Measurements from ENCODE around the gene LENG1.

Gene LENG1

DNA sequence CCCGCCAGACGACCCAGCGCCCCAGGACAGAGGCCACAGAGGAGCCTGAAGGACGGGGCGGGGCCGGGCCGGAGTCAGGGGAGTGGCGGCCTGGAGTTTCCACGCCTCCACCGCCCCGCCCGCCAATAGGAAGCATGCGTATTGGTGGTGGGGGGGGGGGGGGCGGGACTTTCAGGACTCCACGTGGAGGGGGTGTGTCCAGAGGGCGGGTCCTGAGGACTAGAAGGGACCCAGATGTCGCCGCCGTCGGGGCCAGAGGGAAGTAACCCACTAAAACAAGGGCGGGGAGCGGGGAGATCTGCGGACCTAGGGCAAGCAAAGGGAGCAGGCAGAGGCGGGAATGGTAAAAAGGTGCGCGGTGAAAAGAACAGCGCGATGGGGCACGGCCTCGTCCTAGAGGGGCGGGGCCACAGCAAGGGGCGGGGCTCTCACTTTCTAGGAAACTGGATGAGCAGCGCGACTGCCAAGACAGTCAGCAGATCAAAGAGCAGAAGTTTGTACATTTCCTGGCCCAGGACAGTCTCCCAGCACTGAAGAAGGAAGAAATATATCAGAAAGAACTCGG, 2.8 kb upstream of the LENG1 start:
- no peak for DNase-seq

DNA sequence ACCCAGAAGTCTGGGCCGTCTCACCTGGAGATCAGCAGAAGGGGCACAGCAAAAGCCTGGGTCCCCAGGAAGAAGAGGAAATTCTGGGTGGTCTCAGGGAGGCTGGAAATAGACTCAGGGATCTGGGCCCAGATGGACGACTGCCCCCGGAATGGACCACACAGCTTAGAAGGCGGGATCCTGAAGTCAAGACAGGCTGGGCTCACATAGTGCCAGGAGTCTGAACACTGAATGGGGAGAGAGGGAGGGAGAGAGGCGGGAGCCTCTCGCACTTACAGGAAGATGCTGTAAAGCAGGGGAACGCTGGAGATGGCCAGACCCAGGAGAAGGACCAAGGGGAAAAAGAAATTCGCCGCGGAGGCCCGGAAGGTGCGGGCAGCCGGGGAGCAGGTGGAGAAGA, 1.3 kb upstream of the LENG1 start:
- DNase-seq, result no peak

DNA sequence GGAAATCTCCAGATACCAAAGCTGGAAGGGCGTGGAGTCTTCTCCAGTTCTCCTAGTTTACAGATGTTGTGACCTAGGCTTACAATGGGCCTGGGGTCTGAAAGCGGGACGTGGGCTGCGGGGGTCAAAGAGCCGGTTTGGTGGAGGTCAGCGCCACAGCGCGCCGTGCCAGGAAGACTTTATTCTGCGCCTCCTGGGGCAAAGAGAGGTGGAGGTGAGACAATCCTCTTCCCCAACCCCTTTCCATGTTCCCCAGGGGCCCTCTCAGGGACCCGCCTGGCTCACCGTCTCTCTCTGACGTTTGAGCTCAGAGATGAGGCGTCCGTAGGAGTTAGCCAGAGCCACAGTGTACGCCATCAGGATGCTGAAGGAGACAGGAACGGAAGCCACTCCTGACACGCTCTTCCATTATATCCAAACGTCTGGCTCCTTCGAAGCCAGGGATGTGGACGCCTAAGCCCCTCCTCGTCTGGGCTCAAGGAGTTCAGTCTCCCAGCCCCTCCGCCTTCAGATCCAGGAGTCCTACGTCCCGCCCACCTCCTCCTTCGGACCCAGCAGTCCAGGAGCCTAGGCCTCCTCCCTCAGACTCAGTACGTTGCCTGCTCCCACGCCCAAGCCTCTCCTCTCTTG, 776 bp upstream of the LENG1 start:
- no peak for DNase-seq

DNA sequence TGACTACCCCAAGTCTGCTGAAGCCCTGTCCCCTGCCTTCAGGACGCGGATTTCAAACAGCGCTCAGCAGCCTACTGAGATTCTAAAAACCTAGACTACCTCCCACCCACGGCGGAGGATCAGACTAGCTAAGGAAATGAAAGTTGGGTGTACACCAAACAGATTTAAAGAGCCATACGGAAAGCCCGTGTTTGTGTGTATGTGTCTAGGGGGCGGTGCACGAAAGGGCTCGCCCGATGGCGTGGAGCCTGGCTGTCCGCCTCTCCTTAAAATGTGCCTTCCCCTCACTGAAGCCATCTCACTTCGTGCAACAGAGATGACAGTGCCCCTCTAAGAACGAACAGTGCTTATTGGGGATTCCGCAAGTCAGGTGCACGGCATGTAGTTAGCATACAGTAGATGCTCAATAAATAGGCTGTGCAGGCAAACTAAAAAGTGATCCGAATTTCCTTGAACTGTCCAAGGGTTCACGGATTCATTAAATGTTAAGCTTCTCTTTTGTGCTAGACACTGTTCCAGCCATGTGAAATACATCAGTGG, 639 bp downstream of the LENG1 start:
- no peak for DNase-seq

DNA sequence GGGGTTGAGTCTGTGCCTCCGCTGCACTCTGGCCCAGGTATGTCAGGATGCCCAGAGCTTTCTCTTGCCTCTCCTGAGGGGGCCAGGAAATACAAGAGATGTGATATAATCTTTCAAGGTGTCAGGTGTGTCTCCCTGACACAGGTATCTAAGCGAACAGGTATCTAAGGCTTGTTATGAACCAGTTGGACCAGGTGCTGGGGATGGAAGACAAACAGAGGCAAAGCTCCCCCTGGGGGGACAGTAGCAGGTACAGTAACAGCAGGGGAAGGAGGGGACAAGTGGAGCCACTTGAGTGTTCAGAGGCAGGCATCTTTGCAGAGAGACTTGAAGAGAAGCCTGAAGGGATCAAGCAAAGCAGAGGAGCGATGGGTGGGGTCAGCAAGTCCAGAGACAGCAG, 2.6 kb downstream of the LENG1 start:
- no peak for DNase-seq

DNA sequence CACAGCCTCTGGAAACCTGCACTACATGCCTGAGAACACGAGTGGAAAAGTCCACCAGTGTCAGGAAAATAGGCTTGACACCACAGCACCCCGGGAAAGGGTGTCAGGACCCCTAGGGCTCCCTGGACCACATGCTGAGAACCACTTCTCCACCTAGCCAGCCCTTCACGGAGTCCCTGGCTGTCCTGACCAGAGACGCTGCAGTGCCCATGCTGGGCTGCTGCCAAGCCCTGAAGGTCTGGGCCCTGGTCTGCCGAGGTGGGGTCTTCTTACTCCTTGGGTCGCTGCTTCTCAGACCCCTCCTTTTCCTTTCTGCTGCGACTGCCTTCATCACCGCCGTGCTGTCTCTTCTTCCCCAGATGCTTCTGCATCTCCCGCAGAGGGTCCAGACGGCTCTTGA, 3.0 kb downstream of the LENG1 start:
- no peak for DNase-seq

DNA sequence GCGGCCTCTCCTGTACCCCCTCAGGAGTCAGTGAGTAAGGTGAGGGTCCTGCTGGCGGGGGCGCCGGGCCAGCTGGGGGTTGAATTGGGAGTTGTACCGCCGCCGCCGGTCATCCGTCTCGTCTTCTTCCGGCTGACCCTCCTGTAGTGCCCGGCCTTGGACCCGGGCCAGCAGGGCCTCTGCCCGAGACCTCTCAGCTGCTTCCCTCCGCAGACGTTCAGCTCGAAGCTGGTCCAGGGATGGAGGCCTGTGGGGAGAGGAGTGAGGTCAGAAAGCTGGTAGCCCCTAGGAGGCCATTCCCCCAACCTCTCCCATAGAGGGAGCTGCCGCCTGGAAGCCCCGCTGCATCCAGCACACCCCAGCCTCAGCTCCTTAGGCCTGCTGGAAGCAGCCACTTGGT, 3.8 kb downstream of the LENG1 start:
- DNase-seq, result no peak

DNA sequence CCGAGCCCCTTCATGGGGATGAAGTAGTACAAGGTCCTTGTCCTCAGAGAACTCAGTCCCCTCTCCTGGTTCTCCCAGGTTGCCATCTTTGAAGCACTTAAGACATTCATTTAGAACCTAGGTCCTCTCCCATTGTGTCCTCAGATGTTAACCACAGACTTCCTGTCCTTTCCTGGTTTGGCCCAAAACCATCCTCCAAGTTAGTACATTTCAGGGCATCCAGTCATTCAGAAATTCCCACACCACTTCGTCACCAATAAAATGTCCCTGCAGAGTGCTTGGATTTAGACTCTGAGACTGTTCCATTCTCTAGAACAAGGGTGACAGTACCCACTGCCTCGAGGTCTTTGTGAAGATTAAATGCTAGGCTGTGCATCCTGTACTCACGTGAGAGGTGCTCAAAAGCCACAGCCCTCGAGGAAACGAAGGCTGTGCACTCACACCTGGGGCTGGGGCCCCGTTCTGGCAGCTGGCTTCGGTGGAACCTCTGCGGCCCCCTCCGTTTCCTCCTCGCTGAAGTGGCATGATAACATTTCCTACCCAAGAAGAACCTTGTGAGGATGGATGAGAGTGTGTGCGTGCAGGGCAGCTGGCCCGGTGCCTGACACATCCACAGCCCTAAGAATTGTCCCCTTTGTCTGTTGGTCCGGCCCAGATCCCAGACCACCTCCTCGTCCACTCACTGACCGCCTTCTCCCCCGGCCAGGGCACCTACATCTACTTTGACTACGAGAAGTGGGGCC, 4.7 kb downstream of the LENG1 start:
- DNase-seq, result no peak

DNA sequence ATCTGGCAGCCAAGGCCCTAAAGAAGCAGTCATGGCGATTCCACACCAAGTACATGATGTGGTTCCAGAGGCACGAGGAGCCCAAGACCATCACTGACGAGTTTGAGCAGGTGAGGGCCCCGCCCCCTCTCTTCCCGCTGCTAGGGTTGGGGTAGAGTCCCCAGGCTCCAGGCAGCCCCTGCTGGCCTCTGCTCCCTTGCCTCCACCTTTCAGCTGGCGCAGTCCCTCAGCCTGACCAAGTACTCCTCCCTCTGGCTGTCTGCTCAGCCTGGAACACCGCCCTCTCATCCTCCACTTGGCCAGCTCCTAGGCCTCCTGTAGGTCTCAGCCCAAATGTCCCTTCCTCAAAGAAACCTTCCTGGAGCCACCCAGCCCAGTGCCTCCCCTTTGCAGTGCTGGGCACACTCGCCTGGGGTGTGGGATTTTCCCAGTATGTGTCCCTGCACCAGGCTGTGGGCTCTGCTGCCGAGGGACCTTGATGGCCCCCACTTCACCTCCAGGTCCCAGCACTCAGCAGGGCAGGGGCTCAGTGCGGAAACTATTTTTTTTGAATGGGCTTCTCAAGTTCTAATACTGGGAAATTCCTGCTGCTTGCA, 5.7 kb downstream of the LENG1 start:
- no peak for DNase-seq

DNA sequence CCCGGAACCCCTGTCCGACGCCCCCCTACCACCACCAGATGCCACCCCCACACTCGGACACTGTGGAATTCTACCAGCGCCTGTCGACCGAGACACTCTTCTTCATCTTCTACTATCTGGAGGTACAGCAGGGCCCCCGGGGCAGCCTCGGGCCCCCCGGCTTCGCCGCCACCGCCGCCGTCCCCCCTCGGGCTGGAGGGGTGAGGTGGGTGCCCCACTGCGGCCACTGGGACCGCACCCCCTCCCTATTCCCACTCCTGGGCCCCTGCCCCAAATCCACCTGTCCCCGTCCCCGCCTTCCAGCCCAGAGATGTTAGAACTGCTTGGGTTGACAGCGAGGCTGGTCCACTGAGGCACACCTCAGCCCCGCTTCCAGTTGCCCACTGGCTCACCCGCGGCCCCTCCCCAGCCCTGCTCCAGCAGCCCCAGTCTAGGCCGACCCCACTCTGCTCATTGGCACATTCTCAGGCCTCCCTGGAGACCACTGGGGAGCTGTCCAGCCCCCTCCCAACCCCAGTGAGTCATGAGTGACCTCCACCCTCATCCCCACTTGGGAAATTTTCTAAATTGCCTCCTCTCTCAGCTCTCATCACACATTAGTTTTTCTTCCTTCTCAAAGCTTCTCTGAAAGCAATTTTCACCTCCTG, 6.5 kb downstream of the LENG1 start:
- no peak for DNase-seq

DNA sequence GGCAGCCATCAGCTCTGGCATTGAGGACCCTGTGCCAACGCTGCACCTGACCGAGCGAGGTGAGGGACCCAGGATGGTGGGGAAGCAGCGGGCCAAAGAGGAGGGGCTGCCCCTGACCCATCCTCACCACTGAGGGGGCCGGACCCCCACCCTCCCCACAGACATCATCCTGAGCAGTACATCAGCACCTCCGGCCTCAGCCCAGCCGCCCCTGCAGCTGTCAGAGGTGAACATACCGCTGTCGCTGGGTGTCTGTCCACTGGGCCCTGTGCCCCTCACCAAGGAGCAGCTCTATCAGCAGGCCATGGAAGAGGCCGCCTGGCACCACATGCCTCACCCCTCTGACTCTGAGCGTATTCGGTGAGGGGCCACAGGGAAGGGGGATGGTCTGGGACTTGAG, 7.3 kb downstream of the LENG1 start:
- DNase-seq, result no peak

DNA sequence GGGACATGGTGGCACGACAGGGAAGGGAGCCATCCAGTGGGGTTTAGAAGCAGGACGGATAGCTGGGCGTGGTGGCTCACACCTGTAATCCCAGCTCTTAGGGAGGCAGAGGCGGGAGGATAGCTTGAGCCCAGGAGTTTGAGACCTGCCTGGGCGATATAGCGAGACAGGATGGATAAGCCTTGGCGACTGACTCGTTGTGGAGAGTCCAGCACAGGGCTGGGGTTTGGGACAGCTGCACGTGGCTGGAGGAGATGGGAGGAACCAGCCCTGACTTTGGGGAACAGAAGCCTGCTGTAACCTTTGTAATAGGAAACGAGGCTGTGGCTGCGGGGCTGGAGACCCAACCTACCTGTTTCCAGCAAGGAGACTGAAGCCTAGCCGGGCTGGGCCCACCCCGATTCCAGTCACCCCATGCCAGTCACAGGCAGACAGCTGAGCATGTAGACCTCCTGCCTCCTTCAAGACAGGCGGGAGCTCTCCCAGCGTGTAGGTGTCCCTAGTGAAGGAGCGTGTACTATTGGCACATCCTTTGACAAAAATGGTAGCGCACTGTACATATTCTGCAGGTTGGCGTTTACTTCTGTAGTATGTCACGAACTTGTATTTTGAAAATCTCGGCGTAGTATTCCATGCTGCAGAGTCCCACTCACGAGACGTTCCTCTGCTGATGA, 8.0 kb downstream of the LENG1 start:
- no peak for DNase-seq

DNA sequence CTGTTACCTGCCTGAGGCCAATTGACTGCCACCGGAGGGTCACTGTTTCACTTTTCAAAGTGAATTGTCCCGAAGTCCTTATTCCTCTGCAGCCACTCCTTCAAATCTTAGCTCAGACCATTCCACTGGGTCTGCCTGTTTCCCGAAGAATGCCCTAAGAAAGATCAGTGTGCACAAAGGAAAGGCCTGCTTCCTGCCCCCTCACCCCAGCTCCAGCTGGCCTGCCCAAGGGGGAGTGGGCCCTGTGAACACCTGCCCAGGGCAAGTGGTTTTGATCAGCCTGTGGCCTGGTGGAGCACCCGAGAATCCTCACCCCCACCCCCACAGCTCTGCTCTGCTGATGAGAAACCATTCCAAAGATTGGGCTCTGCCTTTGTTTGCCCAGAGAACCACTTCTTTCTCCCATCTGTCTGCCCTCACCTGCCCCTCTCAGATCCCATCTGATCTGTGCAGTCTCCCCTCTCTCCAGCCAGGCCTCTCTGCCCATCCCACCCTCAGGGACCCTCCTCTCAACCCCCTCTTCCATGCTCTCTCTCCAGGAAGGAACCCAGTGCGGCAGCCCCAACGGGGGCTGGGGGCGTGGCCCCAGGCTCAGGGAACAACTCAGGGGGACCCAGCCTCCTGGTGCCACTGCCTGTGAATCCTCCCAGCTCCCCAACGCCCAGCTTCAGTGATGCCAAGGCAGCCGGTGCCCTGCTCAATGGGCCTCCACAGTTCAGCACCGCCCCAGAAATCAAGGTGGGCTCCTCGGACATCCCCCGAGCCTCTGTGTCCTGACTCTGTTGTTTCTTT, 10.3 kb downstream of the LENG1 start:
- no peak for DNase-seq

DNA sequence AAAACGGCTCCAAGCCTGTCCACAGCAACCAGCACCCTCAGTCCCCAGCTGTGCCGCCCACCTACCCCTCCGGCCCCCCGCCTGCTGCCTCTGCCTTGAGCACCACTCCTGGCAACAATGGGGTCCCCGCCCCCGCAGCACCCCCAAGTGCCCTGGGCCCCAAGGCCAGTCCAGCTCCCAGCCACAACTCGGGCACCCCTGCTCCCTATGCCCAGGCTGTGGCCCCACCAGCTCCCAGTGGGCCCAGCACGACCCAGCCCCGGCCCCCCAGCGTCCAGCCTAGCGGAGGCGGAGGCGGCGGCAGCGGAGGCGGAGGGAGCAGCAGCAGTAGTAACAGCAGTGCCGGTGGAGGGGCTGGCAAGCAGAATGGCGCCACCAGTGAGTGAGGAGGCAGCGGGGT, 11.4 kb downstream of the LENG1 start:
- DNase-seq, result no peak

DNA sequence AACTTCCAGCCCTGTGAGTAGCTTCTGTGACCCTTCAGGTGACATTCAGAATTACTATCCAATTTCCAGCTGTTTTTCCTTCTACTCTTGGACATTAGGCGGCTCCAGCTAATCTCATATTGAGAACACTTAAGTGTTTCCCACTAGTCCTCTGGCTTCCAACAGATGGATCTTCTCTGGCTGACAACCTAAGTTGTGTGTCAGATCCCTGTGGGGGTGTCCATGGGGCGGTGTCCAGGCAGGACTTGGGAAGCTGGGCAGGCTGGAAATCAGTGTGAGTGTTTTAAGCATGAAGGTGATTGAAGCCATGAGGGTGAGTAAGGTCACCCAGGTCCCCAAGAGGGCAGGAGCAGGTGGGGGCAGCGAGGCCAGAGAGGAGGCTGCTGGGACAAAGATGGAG, 11.8 kb downstream of the LENG1 start:
- DNase-seq, result no peak

DNA sequence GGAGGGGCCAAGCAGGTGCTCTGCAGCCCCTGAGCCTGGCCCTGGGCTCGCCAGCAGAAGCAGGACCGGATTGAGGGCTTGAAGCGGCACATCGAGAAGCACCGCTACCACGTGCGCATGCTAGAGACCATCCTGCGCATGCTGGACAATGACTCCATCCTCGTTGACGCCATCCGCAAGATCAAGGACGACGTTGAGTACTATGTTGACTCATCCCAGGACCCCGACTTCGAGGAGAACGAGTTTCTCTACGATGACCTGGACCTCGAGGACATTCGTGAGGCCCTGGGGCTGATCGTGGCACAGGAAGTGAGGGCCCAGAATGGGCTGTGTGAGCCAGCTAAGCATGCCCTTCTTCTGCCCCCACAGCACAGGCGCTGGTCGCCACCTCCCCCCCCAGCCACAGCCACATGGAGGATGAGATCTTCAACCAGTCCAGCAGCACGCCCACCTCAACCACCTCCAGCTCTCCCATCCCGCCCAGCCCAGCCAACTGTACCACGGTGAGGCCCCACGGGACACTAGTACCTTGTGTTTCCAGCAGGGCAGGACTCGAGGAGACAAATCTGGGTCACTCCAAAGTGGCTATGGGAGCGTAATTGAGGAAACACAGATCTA, 13.9 kb downstream of the LENG1 start:
- no peak for DNase-seq

DNA sequence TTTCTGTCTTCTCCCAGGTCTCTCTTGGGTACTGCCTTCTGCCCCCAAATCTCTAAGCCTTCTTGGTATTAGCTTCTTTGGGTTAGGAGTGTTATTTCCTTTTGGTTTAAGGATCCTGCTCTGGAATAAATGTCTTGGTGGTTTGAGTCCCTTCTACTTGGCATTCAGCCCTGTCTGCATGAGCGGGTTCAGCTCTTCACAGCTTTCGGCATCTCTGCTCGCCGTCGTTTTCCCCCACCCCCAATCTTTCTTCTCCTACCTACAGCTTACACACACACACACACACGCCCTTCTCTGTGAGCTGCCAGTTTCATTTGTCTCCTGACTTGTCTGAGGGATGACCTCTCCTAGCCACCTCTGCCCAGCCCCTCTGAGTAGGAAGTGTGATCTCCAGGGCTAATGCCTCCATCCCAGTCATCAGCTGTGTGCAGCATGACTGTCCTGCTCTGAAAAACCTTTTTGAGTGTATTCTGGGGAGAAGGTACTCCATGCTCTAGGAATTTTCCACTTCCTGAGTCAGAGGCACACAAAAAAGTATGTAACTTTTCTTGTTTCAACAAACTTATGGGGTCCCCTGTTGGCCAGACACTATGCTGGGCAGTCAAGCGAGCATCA, 17.2 kb downstream of the LENG1 start:
- no peak for DNase-seq

DNA sequence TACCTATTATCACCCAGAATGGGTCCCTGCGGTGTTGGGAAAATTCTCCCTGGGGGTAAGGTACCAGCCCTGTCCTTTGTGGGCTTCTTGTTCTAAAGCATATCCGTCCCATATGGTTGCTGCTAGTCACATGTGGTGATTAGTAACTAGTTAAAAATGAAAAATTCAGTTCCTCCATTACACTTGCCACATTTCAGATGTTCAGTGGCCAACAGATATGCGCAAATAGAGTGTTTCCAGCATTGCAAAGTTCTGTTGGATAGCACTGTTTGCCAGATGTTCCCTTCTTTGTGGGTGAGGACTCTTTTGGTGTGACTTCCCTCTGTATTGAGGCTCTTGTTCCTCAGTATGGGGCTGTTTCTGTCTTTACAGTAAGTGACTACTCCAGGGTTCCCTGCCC, 18.2 kb downstream of the LENG1 start:
- no peak for DNase-seq

DNA sequence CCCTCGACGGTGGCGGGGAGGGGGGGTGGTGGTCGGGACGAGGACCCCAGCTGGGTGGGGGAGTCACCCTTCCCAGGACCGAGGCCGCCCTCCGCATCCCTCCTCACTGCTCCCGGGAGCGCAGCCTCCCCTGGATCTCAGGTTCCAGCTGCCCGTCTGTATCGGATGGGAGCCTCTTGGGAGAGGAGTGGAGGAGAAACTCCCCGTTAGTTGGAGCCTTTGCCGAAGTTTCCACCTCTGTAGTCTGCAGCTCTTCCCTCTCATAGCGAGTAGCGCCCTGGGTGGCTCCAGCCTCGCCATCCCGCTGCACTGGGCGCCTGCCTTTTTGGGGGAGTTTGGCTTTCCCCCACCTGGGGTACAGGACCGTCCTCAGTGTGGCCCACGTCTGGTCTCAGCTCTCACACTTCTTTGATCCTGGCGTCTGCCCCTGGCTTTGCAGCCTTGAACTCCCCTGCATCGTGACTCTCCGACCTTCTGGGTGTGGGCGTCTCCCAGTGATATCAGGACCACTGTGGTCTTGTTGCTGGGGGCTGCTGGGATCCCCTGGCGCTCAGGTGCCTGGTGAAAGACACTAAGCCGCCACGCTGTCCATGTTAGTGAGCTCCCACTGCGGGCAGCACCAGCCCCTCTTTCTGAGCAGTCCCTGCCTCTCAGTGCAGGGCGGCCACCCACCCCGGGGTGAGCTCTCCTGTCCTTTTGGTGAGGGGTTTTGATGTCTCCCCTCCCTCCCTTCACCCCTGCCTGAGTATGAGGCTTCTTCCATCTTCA, 20.8 kb downstream of the LENG1 start:
- DNase-seq, result no peak

All from NCI-H446 treated with DMSO at 0.1 percent for 48 hours (cell line).